K562 treated with DMSO at 1 percent for 48 hours (cell line): ENCODE measurements around the gene TNK2. TPM values are rescaled to one million over a fixed set of nuclear protein-coding genes. Genes with fewer than 3 reads are reported as not detected.

ENCODE experiments used
- total RNA-seq: library from RNA; unstranded; fragments of 300-600 nt; gene quantifications from 2 replicates; pipeline ENCODE4 v1.2.3, GENCODE V29; 2022; ENCODE audit warnings: low replicate concordance; ENCODE audit errors: extremely low read depth

The TNK2 gene
- total RNA-seq, result not detected in 2 replicates

GRCh38 chr3:195907934-195908693 is at the start of gene TNK2:
Gene TNK2 (minus strand): TSS chr3:195908551. CDS start chr3:195888588, 19,963 bp downstream.

Other genes with a start within 250 kb of the TNK2 start
- gene MUC20, start 187.6 kb downstream of the TNK2 start, total RNA-seq, result not detected in 2 replicates
- gene MUC4, start 96.6 kb downstream of the TNK2 start, total RNA-seq, result not detected in 2 replicates
- gene TFRC, start 173.5 kb upstream of the TNK2 start, total RNA-seq, result not detected in 2 replicates